KMS-11 (cell line): ENCODE data around the gene PARD6G.

Source experiments
- H2AFZ ChIP-seq: fragments of 200-600 bp; sonication (generic); 2 replicates; pipeline ENCODE4 v1.6.1; 2016; ENCODE audit warnings: antibody characterized with exemption, mixed run types, low read depth
- H3K27ac ChIP-seq: fragments of 200-600 bp; sonication (generic); 2 replicates; pipeline ENCODE4 v1.6.1; 2016; ENCODE audit warnings: mild to moderate bottlenecking, mixed run types
- H3K27me3 ChIP-seq: fragments of 200-600 bp; sonication (generic); 2 replicates; pipeline ENCODE4 v1.6.1; 2017; ENCODE audit warnings: mild to moderate bottlenecking, low read depth, mixed run types, moderate library complexity; ENCODE audit not compliant: insufficient read depth
- H3K36me3 ChIP-seq: fragments of 200-600 bp; sonication (generic); 2 replicates; pipeline ENCODE4 v1.6.1; 2017; ENCODE audit warnings: mild to moderate bottlenecking, mixed run types; ENCODE audit not compliant: insufficient read depth
- H3K4me1 ChIP-seq: fragments of 200-600 bp; sonication (generic); 2 replicates; pipeline ENCODE4 v1.6.1; 2016; ENCODE audit warnings: mild to moderate bottlenecking, low read depth, mixed run types; ENCODE audit not compliant: poor library complexity, severe bottlenecking
- H3K4me2 ChIP-seq: fragments of 200-600 bp; sonication (generic); 2 replicates; pipeline ENCODE4 v1.7.0; 2016; ENCODE audit warnings: mild to moderate bottlenecking, mixed run types
- H3K4me3 ChIP-seq: fragments of 200-600 bp; sonication (generic); IDR thresholded peaks from 2 replicates; pipeline ENCODE4 v1.6.1; 2017; ENCODE audit warnings: low read depth, low read length, mixed read lengths; ENCODE audit not compliant: insufficient read depth
- H3K79me2 ChIP-seq: fragments of 200-600 bp; sonication (generic); 2 replicates; pipeline ENCODE4 v1.6.1; 2016; ENCODE audit warnings: low read depth, mixed run types; ENCODE audit not compliant: insufficient read depth
- H3K9ac ChIP-seq: fragments of 200-600 bp; sonication (generic); 2 replicates; pipeline ENCODE4 v1.6.1; 2016; ENCODE audit warnings: mild to moderate bottlenecking, mixed run types
- H4K20me1 ChIP-seq: fragments of 200-600 bp; sonication (generic); 2 replicates; pipeline ENCODE4 v1.6.1; 2016; ENCODE audit warnings: mild to moderate bottlenecking, mixed run types; ENCODE audit not compliant: insufficient read depth
- CTCF ChIP-seq: fragments of 200-600 bp; sonication (generic); conservative IDR thresholded peaks from 2 replicates; pipeline ENCODE4 v1.6.1; 2017; ENCODE audit warnings: low read depth, mild to moderate bottlenecking, antibody characterized with exemption, low read length, moderate library complexity, mixed read lengths

PARD6G gene

DNA sequence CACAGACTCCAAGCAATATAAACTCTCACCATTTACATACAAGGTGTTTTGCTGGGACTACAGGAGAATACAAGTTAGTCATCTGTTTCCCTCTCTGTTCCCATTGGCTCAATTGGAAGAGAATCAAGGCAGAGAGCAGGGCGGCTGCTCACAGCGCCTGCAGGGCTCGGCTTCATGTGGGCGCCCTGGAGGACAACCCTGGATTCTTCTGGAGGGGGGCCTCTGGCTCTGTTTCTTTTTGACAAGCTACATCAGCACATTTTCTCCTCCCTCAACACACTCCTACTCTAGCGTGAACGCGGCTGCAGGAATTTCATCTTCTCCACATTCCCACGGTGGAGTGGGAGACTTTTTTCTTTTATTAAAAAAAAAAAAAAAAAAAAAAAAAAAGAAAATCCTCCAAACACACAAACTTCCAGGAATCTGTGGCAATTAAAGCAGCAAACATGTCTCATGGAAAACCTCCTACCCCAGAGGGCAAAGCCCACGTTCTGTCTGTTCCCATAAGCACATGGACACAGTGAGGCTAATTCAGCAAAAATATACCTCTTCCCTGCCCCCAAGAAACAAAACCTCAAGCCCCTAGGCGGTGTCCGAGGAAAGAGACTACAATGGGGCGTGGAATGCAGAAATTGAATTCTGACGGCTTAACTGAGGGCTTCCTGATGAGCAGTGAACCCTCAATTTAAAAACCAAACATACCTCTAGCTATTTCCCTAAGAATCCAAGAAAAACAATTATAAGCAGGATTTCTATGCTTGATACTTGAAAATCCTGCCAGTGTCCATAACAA lies 50.6 kb downstream of the PARD6G start:
- H3K27me3 ChIP-seq, result no peaks in the 10 kb centered on the region
- no peak overlapping the region for H3K4me3 ChIP-seq
- no peak overlapping the region for H3K27ac ChIP-seq

DNA sequence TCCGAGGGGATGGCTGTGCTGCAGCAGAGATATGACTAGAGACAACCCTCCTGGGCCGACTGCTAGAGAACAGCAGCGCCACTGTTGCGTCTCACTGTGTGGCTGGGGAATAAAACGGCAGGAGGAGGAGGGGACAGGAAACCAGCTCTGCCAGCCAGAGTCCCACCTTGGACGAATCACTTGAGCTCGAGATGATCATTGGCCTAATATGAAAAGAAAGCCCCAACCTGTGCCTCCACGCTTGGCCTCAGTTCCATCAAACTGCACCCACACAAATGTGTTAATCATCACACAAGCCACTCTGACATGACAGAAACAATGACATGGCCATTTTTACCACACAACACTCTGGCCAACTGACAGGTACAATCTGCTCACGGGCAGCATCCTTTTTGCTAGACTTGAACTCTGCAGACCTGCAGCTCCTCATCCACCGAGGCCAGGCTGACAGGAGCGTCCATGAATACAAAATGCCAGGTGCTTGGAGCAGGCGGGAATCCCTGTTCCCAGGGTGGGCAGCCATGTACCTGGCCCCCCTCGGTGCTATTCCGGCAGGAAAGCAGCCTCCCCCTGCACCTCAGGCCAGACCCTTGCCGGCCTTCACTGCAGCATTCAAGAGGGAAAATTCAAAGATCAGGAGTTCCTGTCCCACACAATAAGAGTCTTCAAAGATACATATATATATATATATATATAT lies 52.3 kb downstream of the PARD6G start:
- Histone ChIP-seq H3K27me3 (no peaks in the 10 kb centered on the region), H3K27ac (no peak overlapping the region), H3K36me3 (no peaks in the 10 kb centered on the region), H3K4me1 (no peaks in the 10 kb centered on the region), H3K9ac (no peak overlapping the region), H3K79me2 (no peaks in the 10 kb centered on the region), H3K4me2 (no peak overlapping the region), H2AFZ (no peak overlapping the region), H3K4me3 (no peak overlapping the region), H4K20me1 (no peaks in the 10 kb centered on the region)
- no peak for TF ChIP-seq CTCF

More for the DNA sequence above, 50.6 kb downstream of the PARD6G start:
- H3K4me2 ChIP-seq, result no peak overlapping the region
- TF ChIP-seq CTCF, result no peak
- no peaks in the 10 kb centered on the region for H3K4me1 ChIP-seq
- H2AFZ ChIP-seq, result no peak overlapping the region
- no peaks in the 10 kb centered on the region for H3K79me2 ChIP-seq
- no peaks in the 10 kb centered on the region for H4K20me1 ChIP-seq
- no peak overlapping the region for H3K9ac ChIP-seq
- no peaks in the 10 kb centered on the region for H3K36me3 ChIP-seq

DNA sequence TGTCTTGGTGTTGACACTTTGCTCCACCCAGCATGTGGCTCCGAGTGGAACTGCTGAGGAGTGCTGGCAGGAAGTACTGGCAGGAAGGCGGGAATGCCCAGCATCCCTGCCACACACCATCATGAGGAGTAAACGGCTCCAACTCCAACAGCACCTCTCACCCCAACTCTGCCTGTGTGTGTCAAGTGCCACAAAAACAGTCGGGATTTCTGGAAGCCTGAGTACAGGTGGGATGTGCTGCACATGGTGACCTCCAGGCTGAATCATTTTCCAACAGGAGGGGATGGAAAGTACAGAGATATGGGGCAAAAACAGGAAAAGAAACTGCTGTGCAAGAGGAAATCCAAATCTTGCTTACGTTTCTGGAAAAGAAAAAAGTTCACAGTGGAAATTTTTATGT lies 53.6 kb downstream of the PARD6G start:
- no peak for TF ChIP-seq CTCF
- Histone ChIP-seq H2AFZ (no peak overlapping the region), H3K27ac (no peak overlapping the region), H3K27me3 (no peaks in the 10 kb centered on the region), H4K20me1 (no peaks in the 10 kb centered on the region), H3K4me3 (no peak overlapping the region), H3K9ac (no peak overlapping the region), H3K4me1 (no peaks in the 10 kb centered on the region), H3K79me2 (no peaks in the 10 kb centered on the region), H3K4me2 (no peak overlapping the region), H3K36me3 (no peaks in the 10 kb centered on the region)

GRCh38 chr18:80192653-80193385 lies 54.5 kb downstream of the PARD6G start:
- Histone ChIP-seq H3K27ac (no peak overlapping the region), H2AFZ (no peak overlapping the region), H3K4me1 (no peaks in the 10 kb centered on the region), H3K36me3 (no peaks in the 10 kb centered on the region), H3K27me3 (no peaks in the 10 kb centered on the region), H3K9ac (no peak overlapping the region), H3K4me2 (no peak overlapping the region), H3K4me3 (no peak overlapping the region), H3K79me2 (no peaks in the 10 kb centered on the region), H4K20me1 (no peaks in the 10 kb centered on the region)
- TF ChIP-seq CTCF, result no peak
